HepG2 (cell line): Measurements from ENCODE around the gene AP1G1. TPM values are rescaled to one million over a fixed set of nuclear protein-coding genes. Genes with fewer than 3 reads are reported as not detected.

ENCODE experiments used
- ATAC-seq: fragments of 200-7000 bp; cut with Tn5 transposase; 3 replicates; pipeline ENCODE4 v1.9.1; 2020; ENCODE audit warnings: mild to moderate bottlenecking, moderate library complexity
- BruUV-seq: library from RNA; stranded (reverse); fragments of 400-500 nt; replicated peaks from 2 replicates; lab custom pipeline; 2021; lab: Mats Ljungman, UMichigan
- CTCF ChIA-PET: fragments of 300-600 bp; formaldehyde crosslinking; extraction: SDS; loops from one replicate; lab custom pipeline; 2021; ENCODE audit warnings: low total read pairs, inconsistent platforms, low intra/inter-chr PET ratio; lab: Yijun Ruan, JAX
- POLR2A ChIA-PET: fragments of 350-600 bp; sonication (Branson Sonifier 250); formaldehyde crosslinking; loops from one replicate; lab custom pipeline; 2020; ENCODE audit warnings: antibody characterized with exemption, inconsistent platforms; lab: Yijun Ruan, JAX
- DNase-seq: peaks from one replicate; pipeline ENCODE4 v3.0.0-alpha.2; 2015; ENCODE audit warnings: low spot score
- FAIRE-seq: peaks from 3 replicates; lab custom pipeline; 2011; peaks lifted over from hg19 to GRCh38; lab: Jason Lieb, UNC
- H2AFZ ChIP-seq: one replicate; pipeline ENCODE4 v1.6.1; 2011; ENCODE audit warnings: low read length, inconsistent platforms
- H3K27ac ChIP-seq: fragments of 300-600 bp; 3 replicates; pipeline ENCODE4 v1.8.0; 2011; ENCODE audit warnings: mixed run types, mild to moderate bottlenecking, mixed read lengths, low read length, inconsistent platforms; ENCODE audit not compliant: insufficient read depth; ENCODE audit errors: extremely low read length
- H3K27me3 ChIP-seq, 2 experiments: fragments of 200-600 bp in 1 of 2; 2 replicates in 1 of 2; 3 replicates in 1 of 2; pipeline versions ENCODE4 v1.6.0 to v1.8.0; 2011; ENCODE audit warnings: low read length in 2 of 2, mild to moderate bottlenecking in 2 of 2, moderate library complexity in 2 of 2, inconsistent platforms in 1 of 2; ENCODE audit not compliant: insufficient read depth in 2 of 2, control insufficient read depth in 1 of 2
- H3K36me3 ChIP-seq, 2 experiments: fragments of 200-600 bp in 1 of 2; replicated peaks in 1 of 2; 2 replicates in 1 of 2; 3 replicates in 1 of 2; pipeline versions ENCODE4 v1.5.1 to v1.8.0; 2011; ENCODE audit warnings: low read length in 2 of 2, inconsistent platforms in 1 of 2; ENCODE audit not compliant: insufficient read depth in 2 of 2, control insufficient read depth in 1 of 2
- H3K4me1 ChIP-seq: 2 replicates; pipeline ENCODE4 v1.5.1; 2012; ENCODE audit warnings: low read length, inconsistent platforms; ENCODE audit not compliant: insufficient read depth
- H3K4me2 ChIP-seq: 2 replicates; pipeline ENCODE4 v1.6.0; 2011; ENCODE audit warnings: low read depth, low read length, inconsistent platforms
- H3K4me3 ChIP-seq, 3 experiments: fragments of 200-600 bp in 1 of 3; sonication (generic), shearing (Covaris generic) in 1 of 3; replicated peaks in 1 of 3; 2 replicates each; pipeline ENCODE4 v1.5.1; 2011 to 2016; ENCODE audit warnings: low read length in 3 of 3, inconsistent platforms in 2 of 3, low read depth in 2 of 3, mild to moderate bottlenecking in 2 of 3, control low read depth in 1 of 3, mixed read lengths in 1 of 3; ENCODE audit not compliant: insufficient read depth in 1 of 3
- H3K79me2 ChIP-seq: one replicate; pipeline ENCODE4 v1.6.1; 2011; ENCODE audit warnings: low read length, inconsistent platforms; ENCODE audit not compliant: insufficient read depth
- H3K9ac ChIP-seq: 2 replicates; pipeline ENCODE4 v1.6.0; 2011; ENCODE audit warnings: mild to moderate bottlenecking, low read depth, low read length, inconsistent platforms; ENCODE audit not compliant: insufficient read depth
- H3K9me3 ChIP-seq: 2 replicates; pipeline ENCODE4 v1.5.1; 2012; ENCODE audit warnings: mild to moderate bottlenecking, low read length
- H4K20me1 ChIP-seq: 2 replicates; pipeline ENCODE4 v1.6.0; 2011; ENCODE audit warnings: inconsistent platforms, mild to moderate bottlenecking, low read length, moderate library complexity; ENCODE audit not compliant: insufficient read depth
- DZIP1 ChIP-seq: sonication (generic); formaldehyde crosslinking; IDR thresholded peaks from 2 replicates; pipeline ENCODE4 v1.5.0; 2020; ENCODE audit warnings: mild to moderate bottlenecking, missing genetic modification reagents
- KAT8 ChIP-seq: IDR thresholded peaks from 2 replicates; pipeline ENCODE4 v1.6.1; 2016; ENCODE audit warnings: missing genetic modification reagents, missing compliant biosample characterization
- NFYC ChIP-seq: IDR thresholded peaks from 2 replicates; pipeline ENCODE4 v1.6.1; 2016; ENCODE audit warnings: missing genetic modification reagents, missing compliant biosample characterization
- SNAI1 ChIP-seq: sonication (generic); formaldehyde crosslinking; IDR thresholded peaks from 2 replicates; pipeline ENCODE4 v1.5.0; 2020; ENCODE audit warnings: mild to moderate bottlenecking, missing genetic modification reagents, borderline replicate concordance
- SOX5 ChIP-seq: IDR thresholded peaks from 2 replicates; pipeline ENCODE4 v1.6.1; 2016; ENCODE audit warnings: borderline replicate concordance
- SRF ChIP-seq: IDR thresholded peaks from 2 replicates; pipeline ENCODE4 v1.6.1; 2011; ENCODE audit warnings: mild to moderate bottlenecking, low read depth, low read length, moderate library complexity
- TRAFD1 ChIP-seq: sonication (generic); formaldehyde crosslinking; IDR thresholded peaks from 2 replicates; pipeline ENCODE4 v1.5.1; 2020; ENCODE audit warnings: missing genetic modification reagents, mild to moderate bottlenecking, borderline replicate concordance
- ZBTB42 ChIP-seq: sonication (generic); formaldehyde crosslinking; IDR thresholded peaks from 2 replicates; pipeline ENCODE4 v1.5.0; 2020; ENCODE audit warnings: mild to moderate bottlenecking, missing genetic modification reagents
- ZNF326 ChIP-seq: sonication (generic); formaldehyde crosslinking; IDR thresholded peaks from 2 replicates; pipeline ENCODE4 v1.4.0; 2020; ENCODE audit warnings: missing genetic modification reagents, borderline replicate concordance
- ZNF350 ChIP-seq: sonication (generic); formaldehyde crosslinking; IDR thresholded peaks from 2 replicates; pipeline ENCODE4 v1.4.0; 2020; ENCODE audit warnings: mild to moderate bottlenecking, low read depth, missing genetic modification reagents, borderline replicate concordance
- ZNF746 ChIP-seq: sonication (generic); formaldehyde crosslinking; IDR thresholded peaks from 2 replicates; pipeline ENCODE4 v1.8.0; 2022; ENCODE audit warnings: mild to moderate bottlenecking, missing genetic modification reagents
- WGBS: methylation state at CpG from one replicate; pipeline ENCODE4 v1.1.6; 2017; ENCODE audit warnings: low lambda C conversion rate; 5-methylcytosine and 5-hydroxymethylcytosine counted together
- in situ Hi-C: cut with HindIII; loops from 2 replicates; pipeline ENCODE4 v1.10.0; 2017; ENCODE audit warnings: low pct_unique_long_range_greater_than_20kb; ENCODE audit not compliant: extremely low pct_ligation_motif_present
- intact Hi-C: fragments of 100-400 bp; cut with micrococcal nuclease; formaldehyde crosslinking; loops from one replicate; pipeline ENCODE4 v1.10.0; 2022; ENCODE audit not compliant: unreplicated experiment
- polyA plus RNA-seq, 8 experiments: library from polyadenylated mRNA; depleted of rRNA in 3 of 8; stranded (reverse) in 7 of 8; unstranded in 1 of 8; fragments of >200 nt; fragmentation: Illumina TruSeq in 4 of 8; extraction: Trizol in 4 of 8; gene quantifications; 2 replicates each; pipeline versions ENCODE4 v1.2.1 to v1.2.3, GENCODE V29; 2011 to 2016; ENCODE audit warnings: low read depth in 4 of 8, missing spikeins in 1 of 8, mixed read lengths in 1 of 8; ENCODE audit not compliant: insufficient read depth in 1 of 8
- total RNA-seq, 5 experiments: library from RNA; depleted of rRNA; stranded (reverse); fragments of >200 nt; fragmentation: Illumina TruSeq; extraction: Trizol; gene quantifications; 2 replicates each; pipeline ENCODE4 v1.2.3, GENCODE V29; 2016; ENCODE audit warnings: low read depth in 1 of 5
- TF ChIP-seq, protein P1 (sequence below): sonication (generic); formaldehyde crosslinking; IDR thresholded peaks from 2 replicates; pipeline ENCODE4 v1.4.0; 2020; ENCODE audit warnings: low read depth, mild to moderate bottlenecking, missing genetic modification reagents
- TF ChIP-seq, protein P2 (sequence below): sonication (generic); formaldehyde crosslinking; IDR thresholded peaks from 2 replicates; pipeline ENCODE4 v1.8.1; 2023; ENCODE audit warnings: mild to moderate bottlenecking, moderate library complexity, missing genetic modification reagents

Gene AP1G1
- total and polyA plus RNA-seq, 2 of the 13 experiments (the other 11 are each of a cell fraction or from before 2014, with no cell fraction given): 62.2 to 66.2 TPM

DNA sequence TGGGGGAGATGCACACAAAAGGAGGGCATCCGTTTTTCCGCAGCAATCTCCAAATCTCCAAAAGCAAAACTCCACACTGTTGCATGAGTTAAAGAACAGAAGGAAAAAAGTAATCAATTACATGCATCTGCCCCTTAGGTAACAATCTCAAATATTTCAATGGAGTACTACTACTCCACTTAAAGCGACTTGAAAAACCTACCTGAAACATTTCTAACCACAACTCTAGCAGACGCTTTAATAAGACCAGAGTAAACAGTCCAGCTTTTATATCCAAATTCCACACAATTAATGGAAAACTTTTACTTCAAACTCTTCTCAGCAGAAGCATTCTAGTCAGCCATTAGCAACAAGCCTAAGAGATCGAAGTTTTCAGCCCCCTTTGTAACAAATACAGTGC lies 29.9 kb downstream of the AP1G1 start:
- ChIA-PET CTCF (no interaction called here), POLR2A (no interaction called here)
- no peak overlapping the region for H3K4me2 ChIP-seq
- H4K20me1 ChIP-seq: peaks cover 10% of the 10 kb centered on the region
- no peak for DNase-seq
- 97% methylated on average over 5 of the region's 5 CpGs for WGBS
- FAIRE-seq: no peak
- H3K9ac ChIP-seq: no peak overlapping the region
- H3K4me3 ChIP-seq: no peak overlapping the region
- no peak overlapping the region for H2AFZ ChIP-seq
- BruUV-seq: no TSS peak
- no peaks in the 10 kb centered on the region for H3K9me3 ChIP-seq
- peaks cover 6% of the 10 kb centered on the region; the same call in 1 of the 2 replicates for H3K4me1 ChIP-seq
- in situ Hi-C loops (no loop called here), intact Hi-C loops (no loop called here)
- H3K27ac ChIP-seq: no peak overlapping the region
- peaks cover 14 to 59% of the 10 kb centered on the region in 2 experiments for H3K36me3 ChIP-seq
- peaks cover 44% of the 10 kb centered on the region for H3K79me2 ChIP-seq
- no peak for ATAC-seq
- H3K27me3 ChIP-seq: no peaks in the 10 kb centered on the region
- TF ChIP-seq NFYC (CRISPR knock-in tag) (no peak), SNAI1 (CRISPR knock-in tag) (no peak), DZIP1 (CRISPR knock-in tag) (no peak), SRF (no peak), ZNF746 (no peak), TRAFD1 (CRISPR knock-in tag) (no peak), SOX5 (no peak), ZNF350 (CRISPR knock-in tag) (no peak), KAT8 (no peak), ZNF326 (no peak), ZBTB42 (CRISPR knock-in tag) (no peak)
- TF ChIP-seq, protein P1, sequence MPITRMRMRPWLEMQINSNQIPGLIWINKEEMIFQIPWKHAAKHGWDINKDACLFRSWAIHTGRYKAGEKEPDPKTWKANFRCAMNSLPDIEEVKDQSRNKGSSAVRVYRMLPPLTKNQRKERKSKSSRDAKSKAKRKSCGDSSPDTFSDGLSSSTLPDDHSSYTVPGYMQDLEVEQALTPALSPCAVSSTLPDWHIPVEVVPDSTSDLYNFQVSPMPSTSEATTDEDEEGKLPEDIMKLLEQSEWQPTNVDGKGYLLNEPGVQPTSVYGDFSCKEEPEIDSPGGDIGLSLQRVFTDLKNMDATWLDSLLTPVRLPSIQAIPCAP (CRISPR knock-in tag): no peak
- TF ChIP-seq, protein P2, sequence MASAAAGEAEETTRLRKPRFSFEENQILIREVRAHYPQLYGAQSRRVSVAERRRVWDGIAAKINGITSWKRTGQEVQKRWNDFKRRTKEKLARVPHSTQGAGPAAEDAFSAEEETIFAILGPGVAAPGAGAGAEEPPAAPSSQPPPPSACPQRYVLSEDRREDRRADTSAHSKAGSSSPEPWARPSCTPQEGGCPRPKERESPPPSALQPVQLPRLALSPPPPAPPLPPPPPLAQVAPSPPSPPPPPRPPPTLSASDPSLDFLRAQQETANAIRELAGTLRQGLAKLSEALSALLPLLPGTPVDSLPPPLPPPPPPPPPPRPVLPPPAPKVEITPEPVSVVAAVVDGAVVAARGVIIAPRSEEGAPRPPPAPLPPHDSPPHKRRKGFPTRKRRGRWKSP (CRISPR knock-in tag): no peak
